GM21619 (cell line): ENCODE measurements around the gene DNAH11.
A peak's percentile ranks its signal among the peaks of the same experiment; 100 is the strongest.
"Not testable (repeated sequence)": the region's sequence is repeated elsewhere in the genome, so short reads cannot be mapped to it uniquely, and the experiment has no call there.

ENCODE experiments used
- ATAC-seq: cut with Tn5 transposase; IDR thresholded peaks from one replicate; pipeline ENCODE4 v1.9.1; 2021; ENCODE audit not compliant: unreplicated experiment

Gene DNAH11, protein sequence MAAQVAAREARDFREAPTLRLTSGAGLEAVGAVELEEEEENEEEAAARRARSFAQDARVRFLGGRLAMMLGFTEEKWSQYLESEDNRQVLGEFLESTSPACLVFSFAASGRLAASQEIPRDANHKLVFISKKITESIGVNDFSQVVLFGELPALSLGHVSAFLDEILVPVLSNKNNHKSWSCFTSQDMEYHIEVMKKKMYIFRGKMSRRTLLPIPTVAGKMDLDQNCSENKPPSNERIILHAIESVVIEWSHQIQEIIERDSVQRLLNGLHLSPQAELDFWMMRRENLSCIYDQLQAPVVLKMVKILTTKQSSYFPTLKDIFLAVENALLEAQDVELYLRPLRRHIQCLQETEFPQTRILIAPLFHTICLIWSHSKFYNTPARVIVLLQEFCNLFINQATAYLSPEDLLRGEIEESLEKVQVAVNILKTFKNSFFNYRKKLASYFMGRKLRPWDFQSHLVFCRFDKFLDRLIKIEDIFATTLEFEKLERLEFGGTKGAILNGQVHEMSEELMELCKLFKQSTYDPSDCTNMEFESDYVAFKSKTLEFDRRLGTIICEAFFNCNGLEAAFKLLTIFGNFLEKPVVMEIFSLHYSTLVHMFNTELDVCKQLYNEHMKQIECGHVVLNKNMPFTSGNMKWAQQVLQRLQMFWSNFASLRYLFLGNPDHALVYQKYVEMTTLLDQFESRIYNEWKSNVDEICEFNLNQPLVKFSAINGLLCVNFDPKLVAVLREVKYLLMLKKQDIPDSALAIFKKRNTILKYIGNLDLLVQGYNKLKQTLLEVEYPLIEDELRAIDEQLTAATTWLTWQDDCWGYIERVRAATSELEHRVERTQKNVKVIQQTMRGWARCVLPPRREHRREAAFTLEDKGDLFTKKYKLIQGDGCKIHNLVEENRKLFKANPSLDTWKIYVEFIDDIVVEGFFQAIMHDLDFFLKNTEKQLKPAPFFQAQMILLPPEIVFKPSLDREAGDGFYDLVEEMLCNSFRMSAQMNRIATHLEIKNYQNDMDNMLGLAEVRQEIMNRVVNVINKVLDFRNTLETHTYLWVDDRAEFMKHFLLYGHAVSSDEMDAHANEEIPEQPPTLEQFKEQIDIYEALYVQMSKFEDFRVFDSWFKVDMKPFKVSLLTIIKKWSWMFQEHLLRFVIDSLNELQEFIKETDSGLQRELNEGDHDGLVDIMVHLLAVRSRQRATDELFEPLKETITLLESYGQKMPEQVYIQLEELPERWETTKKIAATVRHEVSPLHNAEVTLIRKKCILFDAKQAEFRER (N-terminal part only)

DNA sequence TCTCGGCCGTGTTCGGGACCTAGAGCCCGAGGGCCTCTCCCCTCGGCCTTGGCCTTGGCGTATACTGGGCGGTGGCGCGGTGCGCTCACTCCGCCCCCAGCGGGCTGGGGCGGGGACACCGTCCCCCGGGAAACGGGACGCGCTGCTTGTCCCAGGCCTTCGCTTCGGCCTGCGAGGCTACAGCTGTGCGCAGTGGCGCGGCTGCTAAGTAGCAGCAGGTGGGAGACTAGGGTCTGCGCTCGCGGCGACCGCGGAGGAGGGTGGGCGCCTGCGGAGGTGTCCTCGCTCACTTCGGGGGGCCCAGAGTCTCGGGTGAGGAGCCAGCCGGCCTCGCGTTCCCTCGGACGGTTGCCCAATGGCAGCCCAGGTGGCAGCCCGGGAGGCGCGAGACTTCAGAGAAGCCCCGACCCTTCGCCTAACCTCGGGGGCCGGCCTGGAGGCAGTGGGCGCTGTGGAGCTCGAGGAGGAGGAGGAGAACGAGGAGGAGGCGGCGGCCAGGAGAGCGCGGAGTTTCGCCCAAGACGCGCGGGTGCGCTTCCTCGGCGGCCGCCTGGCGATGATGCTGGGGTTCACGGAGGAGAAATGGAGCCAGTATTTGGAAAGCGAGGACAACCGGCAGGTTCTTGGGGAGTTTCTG is at the start of gene DNAH11:
DNAH11 (plus strand) TSS at position 149 of the 637 bp plus-strand sequence; CDS start at position 356, 207 bp downstream.
- ATAC-seq, result peak; percentile 63

DNA sequence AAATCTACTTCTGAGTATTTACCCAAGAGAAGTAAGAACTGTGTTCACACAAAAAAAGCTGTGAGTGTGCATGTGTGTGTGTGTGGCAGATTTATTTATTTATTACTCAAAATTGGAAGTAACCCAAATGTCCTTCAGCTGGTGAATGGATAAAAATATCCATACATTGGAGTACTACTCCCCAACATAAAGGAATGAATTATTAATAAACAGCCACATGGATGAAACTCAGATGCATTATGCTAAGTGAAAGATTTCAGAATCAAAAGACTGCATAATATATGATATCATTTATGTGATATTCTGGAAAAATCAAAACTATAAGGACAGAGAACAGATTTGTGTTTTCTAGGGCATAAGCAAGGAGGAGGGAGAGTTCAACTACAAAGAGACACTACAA is 47.1 kb upstream of the DNAH11 start:
- ATAC-seq, result no peak

DNA sequence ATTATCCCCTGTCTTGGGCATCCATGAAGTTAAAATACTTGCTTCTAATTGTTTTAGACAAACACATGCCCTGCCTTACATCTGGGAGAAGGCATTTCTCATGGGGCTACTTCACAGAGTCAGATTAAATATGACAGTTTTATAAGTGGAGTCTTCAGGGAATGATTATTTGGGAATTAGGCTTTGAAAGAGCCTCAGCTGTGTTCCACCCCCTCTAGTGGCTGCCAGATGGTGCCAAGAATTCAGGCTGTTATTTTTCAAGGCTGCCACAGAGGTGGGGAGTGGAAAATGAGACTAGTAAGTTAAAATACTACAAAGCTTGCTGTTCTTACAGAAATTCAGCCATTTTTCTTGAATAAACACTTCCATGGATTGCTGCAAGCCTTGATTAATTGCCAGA is 45.8 kb upstream of the DNAH11 start:
- ATAC-seq, result no peak

DNA sequence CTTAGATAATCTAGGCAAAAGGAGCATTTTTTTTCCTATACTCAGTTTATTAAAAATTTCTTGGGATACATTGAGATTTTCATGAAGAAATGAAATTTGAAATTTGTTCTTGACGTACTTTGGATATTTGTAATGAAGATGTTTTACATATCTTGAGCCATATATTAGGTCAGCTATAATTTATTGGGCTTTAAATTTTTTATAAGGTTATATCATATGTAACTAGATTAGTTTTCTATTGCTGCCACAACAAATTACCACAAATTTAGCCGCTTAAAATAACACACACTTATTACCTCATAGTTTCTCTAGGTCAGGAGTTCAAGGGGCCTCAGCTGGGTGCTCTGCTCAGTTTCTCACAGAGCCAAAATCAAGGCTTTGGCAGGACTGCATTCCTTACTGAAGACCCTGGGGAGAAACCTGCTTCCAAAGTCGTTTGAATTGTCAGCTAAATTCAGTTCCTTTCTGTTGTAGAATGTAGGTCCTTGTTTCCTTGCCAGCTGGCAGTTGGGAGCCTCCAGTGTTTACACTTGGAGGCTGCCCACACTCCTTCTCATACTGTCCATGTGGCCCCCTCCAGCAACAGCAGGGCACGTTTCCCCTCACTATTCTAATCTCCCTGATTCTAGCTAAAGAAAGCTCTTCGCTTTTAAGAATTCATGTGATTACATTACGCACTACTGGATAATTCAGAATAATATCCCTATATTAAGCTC is 42.6 kb upstream of the DNAH11 start:
- ATAC-seq, result no peak

DNA sequence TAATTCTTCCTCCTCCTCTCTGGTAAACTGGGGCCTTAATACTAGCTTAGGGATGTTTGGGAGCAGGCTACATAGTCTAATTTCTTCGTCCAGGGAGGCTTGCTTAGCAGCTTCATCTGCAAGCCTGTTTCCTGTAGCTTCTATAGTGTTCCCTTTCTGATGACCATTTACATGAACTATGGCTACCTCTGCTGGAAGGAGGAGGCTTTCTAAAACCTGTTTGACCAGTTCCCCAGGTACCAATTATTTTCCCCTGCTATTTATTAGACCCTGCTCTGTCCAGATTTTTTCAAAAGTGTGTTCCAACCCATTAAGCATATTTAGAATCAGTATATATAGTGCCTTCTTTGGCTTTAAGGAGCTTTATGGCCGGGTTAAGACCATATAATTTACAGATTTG is 38.8 kb upstream of the DNAH11 start:
- no peak for ATAC-seq

DNA sequence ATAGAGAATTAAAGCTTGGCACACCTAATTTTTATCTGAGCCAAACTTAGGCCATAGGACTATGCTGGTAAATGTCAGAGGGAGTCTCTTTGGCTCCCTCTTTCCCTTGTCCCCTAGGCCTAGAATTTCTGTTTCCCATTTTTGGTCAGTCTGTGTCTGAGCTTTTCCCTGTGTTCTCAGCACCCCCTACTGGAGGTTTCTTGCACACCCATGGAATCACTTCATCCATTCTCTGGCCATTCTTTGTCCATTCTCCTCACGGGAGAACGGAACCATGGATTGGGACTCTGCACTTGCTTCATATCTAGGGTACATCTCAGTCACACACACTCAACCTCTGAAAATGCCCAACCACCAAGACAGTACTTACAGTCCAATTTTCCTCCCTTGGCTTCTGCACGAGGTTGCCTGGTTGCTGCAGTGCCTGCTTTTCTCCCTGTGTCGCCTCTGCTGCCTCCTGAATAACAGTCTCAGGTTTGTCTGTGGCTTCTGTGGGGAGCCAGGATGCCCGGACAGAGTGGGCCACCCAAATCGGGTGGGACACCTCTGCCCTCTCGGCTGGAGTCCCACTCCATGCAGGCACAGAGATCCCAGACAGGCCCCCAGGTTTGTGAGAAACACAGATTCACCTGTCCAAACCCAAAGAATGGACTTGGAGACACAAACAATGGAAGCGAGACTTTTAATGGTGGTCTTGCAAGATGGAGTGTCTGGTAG is 35.1 kb upstream of the DNAH11 start:
- ATAC-seq, result no peak

DNA sequence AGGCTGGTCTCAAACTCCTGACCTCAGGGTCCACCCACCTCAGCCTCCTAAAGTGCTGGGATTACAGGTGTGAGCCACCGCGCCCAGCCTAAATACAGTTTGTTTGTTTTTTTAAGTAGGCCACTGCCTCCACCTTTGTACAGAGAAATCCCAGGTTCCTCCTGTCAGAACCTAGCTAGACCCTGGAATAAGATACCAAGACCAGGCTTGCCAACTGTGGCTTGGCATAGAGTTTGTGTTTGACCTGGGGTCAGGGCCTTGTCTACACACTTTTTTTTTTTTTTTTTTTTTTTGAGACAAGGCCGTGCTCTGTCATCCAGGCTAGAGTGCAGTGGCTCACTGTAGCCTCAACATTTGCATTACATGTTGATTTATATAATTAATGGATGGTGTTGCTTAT is 34.3 kb upstream of the DNAH11 start:
- ATAC-seq, result no peak

DNA sequence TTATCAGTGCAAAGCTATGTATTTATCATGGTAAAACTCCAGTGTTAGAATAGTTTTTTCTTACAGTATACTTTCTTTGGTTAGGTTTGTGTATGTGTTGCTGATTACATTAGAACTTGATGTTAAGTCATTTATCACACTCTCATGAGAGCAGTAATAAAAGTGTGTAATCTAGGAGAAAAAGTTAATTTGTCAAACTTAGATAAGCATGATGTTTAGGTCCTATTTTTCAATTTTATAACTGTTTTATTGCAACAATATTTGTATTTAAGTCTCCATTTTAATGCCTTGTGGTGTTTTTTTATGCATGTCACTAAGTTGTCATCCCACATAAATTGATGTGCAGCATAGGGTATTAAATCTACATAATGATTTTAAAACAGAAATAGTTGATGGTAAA is 28.8 kb upstream of the DNAH11 start:
- no peak for ATAC-seq

DNA sequence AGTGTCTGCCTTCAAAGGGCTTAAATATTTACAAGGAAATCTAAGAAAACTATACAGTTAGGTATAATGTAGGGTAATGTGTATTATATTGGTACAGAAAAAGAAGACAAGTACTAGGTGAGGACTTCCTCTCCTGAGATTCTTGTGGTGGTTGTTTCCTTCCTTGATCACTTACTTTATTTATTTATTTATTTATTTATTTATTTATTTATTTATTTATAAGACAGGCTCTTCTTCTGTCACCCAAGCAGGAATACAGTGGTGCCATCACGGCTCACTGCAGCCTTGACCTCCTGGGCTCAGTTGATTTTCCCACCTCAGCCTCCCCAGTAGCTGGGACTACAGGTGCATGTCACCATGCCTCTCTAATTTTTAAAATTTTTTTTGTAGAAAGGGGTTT is 18.2 kb upstream of the DNAH11 start:
- ATAC-seq, result no peak

DNA sequence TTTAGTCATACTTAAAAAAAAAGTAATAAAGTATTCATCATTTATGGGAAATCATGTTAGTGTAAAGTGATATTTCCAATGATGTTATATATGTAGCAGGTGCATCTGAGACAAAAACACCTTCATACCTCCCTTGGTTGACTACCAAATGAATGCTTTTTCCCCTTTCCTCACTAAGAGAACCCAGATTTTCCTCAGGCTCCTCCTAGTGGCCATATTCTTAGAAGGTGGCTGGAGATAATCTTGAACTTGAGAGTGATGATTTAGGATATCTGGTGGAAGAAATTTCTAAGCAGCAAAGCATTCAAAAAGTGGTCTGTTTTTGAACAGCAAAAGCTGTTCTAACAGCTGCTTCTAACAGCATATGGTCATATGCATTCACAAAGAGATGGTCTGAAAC is 16.8 kb upstream of the DNAH11 start:
- no peak for ATAC-seq

DNA sequence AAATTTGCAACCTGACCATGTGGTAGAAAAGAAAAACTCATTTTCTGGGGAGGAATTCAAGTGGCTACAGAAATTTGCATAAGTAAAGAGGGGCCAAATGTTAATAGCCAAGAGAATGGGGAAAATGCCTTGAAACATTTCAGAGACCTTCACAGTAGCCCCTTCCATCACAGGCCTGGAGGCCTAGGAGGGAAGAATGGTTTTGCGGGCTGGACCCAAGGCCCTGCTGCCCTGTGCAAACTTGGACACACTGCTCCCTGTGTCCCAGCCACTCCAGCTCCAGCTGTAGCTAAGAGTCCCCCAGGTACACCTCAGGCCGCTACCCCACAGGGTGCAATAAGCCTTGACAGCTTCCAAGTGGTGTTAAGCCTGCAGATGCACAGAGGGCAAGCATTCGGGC is 16.4 kb upstream of the DNAH11 start:
- ATAC-seq, result no peak

DNA sequence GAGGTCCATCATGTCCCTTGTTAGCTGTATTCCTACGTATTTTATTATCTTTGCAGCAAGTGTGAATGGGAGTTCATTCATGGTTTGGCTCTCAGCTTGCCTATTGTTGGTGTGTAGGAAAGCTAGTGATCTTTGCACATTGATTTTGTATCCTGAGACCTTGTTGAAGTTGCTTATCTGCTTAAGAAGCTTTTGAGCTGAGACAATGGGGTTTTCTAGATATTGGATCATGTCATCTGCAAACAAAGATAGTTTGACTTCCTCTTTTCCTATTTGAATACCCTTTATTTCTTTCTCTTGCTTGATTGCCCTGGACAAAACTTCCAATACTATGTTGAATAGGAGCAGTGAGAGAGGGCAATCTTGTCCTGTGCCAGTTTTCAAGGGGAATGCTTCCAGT is 10.4 kb upstream of the DNAH11 start:
- ATAC-seq, result not testable (repeated sequence)

DNA sequence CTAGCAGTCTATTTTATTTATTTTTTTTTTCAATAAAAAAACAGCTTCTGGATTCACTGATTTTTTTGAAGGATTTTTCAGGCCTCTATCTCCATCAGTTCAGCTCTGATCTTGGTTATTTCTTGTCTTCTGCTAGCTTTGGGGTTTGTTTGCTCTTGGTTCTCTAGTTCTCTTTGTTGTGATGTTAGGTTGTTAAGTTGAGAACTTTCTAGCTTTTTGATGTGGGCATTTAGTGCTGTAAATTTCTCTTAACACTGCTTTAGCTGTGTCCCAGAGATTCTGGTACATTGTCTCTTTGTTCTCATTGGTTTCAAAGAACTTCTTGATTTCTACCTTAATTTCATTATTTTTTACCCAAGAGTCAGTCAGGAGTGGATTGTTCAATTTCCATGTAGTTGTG is 9.2 kb upstream of the DNAH11 start:
- ATAC-seq, result not testable (repeated sequence)

DNA sequence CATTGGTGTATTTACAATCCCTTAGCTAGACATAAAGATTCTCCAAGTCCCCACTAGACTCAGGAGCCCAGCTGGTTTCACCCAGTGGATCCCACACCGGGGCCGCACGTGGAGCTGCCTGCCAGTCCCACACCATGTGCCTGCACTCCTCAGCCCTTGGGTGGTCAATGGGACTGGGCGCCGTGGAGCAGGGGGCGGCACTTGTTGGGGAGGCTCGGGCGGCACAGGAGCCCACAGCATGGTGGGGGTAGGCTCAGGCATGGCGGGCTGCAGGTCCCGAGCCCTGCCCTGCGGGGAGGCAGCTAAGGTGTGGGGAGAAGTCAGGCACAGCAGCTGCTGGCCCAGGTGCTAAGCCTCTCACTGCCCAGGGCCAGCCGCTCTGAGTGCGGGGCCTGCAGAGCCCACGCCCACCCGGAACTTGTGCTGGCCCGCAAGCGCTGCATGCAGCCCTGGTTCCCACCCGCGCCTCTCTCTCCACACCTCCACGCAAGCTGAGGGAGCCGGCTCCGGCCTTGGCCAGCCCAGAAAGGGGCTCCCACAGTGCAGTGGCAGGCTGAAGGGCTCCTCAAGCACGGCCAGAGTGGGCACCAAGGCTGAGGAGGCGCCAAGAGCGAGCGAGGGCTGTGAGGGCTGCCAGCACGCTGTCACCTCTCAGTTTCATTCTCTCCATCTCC is 6.3 kb upstream of the DNAH11 start:
- not testable (repeated sequence) for ATAC-seq

DNA sequence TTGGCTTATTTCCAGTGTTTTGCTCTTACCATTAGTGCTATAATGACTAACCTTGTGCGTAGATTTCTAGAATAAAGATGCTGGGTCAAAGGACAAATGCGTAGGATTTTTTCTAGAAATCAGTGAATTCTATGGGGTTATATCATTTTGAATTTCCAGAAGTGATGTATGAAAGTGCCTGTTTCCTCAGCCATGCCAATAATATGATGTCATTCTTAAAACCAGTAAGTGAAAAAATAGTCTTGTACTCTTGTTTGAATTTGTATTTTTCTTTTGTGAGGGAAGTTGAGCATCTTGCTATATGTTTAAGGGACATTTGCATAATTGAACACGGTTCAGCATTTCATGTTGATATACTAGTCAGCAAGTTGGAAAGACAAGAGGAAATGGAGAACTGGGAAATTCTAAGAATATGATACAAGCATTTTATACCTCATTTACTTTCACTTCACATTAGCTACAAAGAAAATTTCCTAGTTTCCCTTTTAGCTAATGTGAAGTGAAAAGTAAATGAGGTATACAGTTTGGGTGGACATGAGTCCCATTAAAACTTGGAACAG is 3.8 kb upstream of the DNAH11 start:
- ATAC-seq, result no peak

DNA sequence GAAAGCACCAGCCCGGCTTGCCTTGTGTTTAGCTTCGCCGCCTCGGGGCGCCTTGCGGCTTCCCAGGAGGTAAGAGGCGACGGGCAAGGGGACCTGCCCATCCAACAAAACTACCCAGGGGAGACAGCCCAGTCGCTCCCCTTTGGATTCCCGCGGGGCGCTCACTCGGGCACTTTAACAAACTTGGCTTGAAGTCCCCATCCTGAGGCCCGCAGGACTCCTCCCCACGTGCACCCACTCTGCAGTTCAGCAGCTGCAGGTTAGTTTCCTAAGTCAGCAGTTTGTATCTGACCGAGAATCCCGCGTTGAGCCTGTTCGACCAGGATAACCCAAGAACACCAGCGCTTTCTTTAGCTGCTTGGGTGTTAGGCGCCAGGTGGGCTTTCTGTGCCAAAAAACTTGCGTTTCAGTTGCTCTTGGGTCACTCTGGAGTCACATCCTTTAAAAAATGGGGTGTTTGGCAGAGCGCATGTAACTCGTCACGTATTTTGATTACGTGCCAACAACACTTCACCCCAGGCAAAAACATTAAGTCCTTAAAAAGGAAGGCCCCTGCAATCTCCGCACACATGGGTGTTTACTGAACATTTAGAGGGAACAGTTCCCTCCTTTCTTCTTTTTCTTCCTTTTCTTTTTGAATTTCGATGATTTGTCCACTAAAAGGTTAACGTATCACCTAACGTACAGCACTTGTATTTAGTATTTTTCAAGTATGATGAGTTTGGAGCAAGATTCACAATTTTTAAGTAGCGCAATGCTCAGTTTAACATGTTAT is 876 bp downstream of the DNAH11 start:
- no peak for ATAC-seq

DNA sequence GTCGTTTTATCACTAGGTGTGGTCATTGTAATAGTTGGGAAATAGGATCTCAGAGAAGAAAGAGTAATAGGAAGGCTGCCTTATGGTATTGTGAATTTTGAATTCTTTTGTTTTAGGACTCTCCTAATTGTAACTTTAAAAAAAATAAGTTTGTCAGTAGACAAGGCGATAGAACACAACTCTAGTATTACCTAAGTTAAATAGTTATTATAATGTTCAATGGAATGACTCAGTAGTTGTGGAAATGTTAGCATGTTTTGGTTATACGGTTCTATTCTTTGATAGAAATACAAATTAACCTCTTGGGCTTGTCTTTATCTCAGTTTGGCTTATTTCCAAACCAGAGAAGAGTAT is 1.4 kb downstream of the DNAH11 start:
- ATAC-seq, result no peak

DNA sequence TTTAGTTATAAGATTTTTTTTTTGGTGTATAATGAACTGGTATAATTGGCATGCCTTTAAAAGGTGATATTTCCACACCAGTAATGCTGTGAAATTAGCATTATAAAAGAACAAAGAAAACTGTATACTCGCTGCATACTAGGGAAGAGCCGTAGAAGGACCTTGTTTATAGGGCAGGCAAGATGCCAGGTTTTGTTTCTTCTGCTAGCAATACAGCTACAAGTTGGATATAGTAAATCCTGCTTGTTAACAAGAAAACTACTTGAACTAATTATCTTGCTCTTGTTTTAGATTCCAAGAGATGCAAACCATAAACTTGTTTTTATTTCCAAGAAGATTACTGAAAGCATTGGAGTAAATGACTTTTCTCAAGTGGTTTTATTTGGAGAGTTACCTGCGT is 1.9 kb downstream of the DNAH11 start:
- no peak for ATAC-seq
